ENCODE data around the gene TEX11. TPM values are rescaled to one million over a fixed set of nuclear protein-coding genes. Genes with fewer than 3 reads are reported as not detected.
"Not testable (repeated sequence)": the region's sequence is repeated elsewhere in the genome, so short reads cannot be mapped to it uniquely, and the experiment has no call there.

Gene TEX11
- total RNA-seq, 1 donor from 2014 or later: not detected

DNA sequence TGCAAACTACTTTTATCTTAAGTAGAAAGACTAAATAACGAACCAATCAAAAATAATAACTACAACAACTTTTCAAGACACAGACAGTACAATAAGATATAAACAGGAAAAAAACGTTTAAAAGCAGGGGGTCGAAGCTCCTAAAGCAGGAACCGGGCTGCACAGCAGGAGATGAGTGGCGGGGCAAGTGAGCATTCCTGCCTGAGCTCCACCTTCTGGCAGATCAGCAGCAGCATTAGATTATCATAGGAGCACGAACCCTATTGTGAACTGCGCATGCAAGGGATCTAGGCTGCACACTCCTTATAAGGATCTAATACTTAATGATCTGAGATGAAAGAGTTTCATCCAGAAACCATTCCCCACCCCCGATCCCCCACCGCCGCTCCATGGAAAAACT lies 146.2 kb downstream of the TEX11 start:
- DNase-seq (ENCODE audit: low read depth in 2 of 2): no peak

DNA sequence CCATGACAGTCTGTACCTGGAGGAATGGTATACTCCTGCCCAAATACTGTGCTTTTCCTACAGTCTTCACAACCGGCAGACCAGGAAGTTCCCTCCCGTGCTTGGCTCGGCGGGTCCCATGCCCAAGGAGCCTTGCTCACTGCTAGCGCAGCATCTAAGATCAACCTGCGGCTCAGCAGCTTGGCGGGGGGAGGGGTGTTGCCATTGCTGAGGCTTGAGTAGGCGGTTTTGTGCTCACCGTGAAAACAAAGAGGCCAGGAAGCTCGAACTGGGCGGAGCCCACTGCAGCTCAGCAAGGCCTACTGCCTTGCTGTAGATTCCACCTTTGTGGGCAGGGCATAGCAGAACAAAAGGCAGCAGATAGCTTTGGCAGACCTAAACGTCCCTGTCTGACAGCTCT lies 152.7 kb downstream of the TEX11 start:
- no peak for DNase-seq (ENCODE audit: low read depth in 2 of 2)

DNA sequence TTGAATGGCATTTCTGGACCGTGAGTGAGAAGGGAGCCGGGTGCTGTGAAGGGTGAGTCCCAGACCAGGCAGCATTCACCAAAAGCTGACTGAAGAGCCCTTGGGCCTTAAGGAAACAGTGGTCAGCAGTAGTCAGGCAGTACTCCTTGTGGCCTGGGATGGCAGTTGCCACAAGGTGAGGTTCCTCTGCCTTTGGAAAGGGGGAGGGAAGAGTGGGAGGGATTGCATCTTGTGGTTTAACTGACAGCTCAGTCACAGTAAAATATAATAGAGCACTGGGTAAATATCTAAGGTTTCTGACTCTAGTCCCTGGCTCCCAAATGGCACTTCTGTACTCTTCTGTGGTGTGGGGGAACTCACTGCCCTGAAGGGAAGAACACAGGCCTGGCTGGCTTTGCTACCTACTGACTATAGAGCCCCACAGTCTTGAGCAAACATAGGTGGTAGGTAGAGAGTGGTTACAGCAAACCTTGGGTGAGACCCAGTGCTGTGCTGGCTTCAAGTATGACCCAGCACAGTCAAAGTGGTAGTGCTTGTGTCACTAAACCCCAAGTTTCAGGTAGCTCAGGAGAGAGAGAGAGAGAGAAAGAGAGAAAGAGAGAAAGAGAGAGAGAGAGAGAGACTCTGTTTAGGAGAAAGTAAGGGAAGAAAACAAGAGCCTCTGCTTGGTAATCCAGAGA lies 154.2 kb downstream of the TEX11 start:
- no peak for DNase-seq (ENCODE audit: low read depth in 2 of 2)

DNA sequence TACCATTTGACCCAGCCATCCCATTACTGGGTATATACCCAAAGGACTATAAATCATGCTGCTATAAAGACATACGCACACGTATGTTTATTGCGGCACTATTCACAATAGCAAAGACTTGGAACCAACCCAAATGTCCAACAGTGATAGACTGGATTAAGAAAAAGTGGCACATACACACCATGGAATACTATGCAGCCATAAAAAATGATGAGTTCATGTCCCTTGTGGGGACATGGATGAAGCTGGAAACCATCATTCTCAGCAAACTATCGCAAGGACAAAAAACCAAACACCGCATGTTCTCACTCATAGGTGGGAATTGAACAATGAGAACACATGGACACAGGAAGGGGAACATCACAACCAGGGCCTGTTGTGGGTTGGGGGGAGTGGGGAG lies 174.7 kb downstream of the TEX11 start:
- DNase-seq (ENCODE audit: low read depth in 2 of 2): not testable (repeated sequence)

DNA sequence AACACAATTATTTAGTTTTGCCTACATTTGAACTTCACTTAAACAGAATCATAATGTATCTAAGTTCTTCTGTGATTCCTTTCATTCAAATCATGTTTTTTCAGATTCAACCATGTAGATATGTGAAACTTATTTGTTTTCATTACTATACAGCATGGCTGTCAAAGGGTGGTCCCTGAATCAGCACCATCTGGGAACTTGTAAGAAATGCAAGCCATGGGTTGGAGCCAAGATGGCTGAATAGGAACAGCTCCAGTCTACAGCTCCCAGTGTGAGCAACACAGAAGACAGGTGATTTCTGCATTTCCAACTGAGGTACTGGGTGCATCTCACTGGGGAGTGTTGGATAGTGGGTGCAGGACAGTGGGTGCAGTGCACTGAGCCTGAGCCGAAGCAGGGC lies 180.6 kb downstream of the TEX11 start:
- DNase-seq (ENCODE audit: low read depth in 2 of 2): not testable (repeated sequence)

DNA sequence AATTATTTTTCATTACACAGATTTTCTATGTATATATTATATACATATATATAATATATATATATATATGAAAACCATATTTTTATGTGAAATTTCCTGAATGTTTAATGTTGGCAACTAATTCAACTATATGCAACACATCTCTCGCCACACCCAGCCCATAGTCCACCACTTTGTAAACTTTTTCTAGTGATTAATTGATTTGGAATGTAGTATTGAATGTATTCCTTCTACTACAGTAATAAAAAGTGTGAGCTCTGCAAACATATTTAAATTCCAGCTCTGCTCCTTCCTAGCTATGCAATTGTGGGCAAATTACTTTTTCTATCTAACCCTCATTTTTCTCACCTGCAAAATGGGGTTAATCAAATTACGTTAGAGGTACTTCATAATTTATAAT lies 187.8 kb downstream of the TEX11 start:
- no peak for DNase-seq (ENCODE audit: low read depth in 2 of 2)

DNA sequence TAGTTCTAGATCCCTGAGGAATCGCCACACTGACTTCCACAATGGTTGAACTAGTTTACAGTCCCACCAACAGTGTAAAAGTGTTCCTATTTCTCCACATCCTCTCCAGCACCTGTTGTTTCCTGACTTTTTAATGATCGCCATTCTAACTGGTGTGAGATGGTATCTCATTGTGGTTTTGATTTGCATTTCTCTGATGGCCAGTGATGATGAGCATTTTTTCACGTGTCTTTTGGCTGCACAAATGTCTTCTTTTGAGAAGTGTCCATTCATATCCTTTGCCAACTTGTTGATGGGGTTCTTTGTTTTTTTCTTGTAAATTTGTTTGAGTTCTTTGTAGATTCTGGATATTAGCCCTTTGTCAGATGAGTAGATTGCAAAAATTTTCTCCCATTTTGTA lies 197.2 kb downstream of the TEX11 start:
- not testable (repeated sequence) for DNase-seq (ENCODE audit: low read depth in 2 of 2)

DNA sequence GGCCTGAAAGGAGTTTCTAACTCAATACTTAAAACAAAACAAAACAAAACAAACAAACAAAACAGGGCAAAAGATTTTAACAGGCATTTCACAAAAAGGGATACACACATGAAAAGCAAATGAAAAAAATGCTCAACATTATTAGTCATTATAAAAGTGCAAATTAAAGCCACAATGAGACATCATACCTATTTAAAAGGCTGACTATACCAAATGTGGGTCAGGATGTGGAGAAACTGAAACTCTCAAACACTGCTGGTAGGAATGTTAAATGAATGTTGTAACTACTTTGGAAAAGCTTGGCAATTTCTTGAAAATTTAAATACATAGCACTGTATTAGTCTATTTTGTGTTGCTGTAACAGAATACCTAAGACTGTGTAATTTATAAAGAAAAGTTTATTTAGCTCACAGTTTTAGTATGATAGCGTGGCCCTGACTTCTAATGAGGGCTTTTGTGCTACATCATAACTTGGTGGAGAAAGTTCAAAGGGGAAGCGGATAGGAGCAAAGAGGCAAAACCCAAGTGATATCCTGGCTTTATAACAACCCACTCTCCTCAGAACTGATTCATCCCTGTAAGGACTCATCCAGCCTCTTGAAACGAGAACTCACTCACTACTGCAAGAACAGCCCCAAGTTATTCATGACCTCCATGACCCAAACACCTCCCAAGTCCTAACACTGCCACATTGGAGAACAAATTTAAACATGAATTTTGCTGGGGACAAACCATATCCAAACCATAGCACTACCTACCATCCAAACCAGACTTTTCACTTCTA lies 214.0 kb downstream of the TEX11 start:
- DNase-seq (ENCODE audit: low read depth in 2 of 2): no peak

DNA sequence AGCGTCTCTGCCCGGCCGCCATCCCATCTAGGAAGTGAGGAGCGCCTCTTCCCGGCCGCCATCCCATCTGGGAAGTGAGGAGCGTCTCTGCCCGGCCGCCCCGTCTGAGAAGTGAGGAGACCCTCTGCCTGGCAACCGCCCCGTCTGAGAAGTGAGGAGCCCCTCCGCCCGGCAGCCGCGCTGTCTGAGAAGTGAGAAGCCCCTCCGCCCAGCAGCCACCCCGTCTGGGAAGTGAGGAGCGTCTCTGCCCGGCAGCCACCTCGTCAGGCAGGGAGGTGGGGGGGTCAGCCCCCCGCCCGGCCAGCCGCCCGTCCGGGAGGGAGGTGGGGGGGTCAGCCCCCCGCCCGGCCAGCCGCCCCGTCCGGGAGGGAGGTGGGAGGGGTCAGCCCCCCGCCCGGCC lies 229.1 kb downstream of the TEX11 start:
- DNase-seq (ENCODE audit: low read depth in 2 of 2): not testable (repeated sequence)

DNA sequence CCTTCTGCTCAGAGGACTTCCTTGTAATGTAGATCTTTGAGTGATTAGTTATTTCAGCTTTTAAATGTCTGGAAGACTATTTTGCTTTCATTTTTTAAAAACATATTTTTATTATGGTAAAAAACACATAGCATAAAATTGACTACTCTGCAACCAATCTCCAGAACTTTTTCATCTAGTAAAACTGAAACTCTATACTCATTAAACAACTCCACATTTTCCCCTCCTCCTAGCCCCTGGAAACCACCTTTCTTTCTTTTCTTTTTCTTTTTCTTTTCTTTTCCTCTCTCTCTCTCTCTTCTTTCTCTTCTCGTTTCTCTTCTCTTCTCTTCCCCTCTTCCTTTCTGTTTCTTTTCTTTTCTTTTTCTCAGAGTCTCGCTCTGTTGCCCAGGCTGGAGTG lies 233.2 kb downstream of the TEX11 start:
- DNase-seq (ENCODE audit: low read depth in 2 of 2): no peak

DNA sequence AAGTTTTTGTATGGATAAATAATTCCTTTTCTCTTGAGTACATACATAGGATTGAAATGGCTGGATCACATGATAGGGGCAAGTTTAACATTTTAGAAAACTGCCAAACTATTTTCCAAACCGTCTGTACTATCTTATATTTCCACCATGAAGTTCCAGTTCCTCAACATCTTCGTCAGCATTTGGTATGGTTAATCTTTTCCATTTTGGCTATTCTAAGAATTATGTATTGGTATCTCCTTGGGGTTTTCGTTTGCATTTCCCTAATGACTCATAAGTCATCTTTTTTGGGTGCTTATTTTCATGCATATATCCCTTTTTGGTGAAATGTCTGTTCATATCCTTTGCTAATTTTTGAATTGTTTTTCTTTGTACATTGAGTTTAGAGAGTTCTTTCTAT lies 236.2 kb downstream of the TEX11 start:
- DNase-seq (ENCODE audit: low read depth in 2 of 2): no peak

DNA sequence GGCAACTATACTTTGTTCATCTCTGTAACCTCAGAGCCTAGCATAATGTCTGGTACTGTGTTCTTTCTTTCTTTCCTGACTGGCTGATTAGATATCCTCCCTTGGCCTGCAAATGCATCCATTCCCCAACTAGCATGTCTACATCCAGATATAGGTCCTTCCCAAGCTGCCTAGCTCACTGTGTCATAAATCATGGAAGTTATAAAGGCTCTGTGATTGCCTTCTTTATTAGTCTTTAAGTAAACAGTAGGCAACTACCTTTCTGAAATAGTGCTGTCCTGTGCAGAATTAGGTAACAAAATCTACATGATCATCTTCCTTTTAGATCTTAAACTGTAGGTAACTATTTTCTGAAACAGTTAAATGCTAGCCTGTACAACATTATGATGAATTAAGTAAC lies 239.4 kb downstream of the TEX11 start:
- no peak for DNase-seq (ENCODE audit: low read depth in 2 of 2)

DNA sequence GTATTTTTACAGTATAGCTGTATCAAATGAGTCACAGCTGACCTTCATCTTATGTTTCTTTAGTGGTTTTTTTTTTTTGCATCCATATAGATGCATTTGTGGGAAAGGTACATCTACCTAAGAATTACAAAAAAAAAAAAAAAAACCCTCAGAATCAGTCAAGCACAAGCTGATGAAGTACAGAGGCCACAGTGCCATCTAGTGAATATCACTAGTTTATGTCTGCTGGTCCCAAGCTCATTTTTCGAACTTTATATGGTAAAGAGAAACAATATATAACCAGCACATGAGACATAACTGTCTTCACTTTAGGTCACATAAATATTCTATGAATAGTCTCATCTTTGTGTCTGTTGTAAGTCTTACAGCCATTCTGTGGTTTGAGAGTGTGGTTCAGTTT lies 243.8 kb downstream of the TEX11 start:
- DNase-seq (ENCODE audit: low read depth in 2 of 2): peak; percentile 4 to 31

DNA sequence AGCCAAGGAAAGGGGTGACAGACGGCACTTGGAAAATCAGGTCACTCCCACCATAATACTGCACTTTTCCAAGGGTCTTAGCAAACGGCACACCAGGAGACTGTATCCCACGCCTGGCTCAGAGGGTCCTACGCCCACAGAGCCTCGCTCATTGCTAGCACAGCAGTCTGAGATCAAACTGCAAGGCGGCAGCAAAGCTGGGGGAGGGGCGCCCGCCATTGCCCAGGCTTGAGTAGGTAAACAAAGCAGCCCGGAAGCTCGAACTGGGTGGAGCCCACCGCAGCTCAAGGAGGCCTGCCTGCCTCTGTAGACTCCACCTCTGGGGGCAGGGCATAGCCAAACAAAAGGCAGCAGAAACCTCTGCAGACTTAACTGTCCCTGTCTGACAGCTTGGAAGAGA lies 247.4 kb downstream of the TEX11 start:
- not testable (repeated sequence) for DNase-seq (ENCODE audit: low read depth in 2 of 2)

DNA sequence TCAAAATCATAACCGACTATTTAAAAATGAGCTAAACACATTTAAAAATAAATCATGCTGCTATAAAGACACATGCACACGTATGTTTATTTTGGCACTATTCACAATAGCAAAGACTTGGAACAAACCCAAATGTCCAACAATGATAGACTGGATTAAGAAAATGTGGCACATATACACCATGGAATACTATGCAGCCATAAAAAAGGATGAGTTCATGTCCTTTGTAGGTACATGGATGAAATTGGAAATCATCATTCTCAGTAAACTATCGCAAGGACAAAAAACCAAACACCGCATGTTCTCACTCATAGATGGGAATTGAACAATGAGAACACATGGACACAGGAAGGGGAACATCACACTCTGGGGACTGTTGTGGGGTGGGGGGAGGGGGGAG lies 251.0 kb downstream of the TEX11 start:
- DNase-seq (ENCODE audit: low read depth in 2 of 2): not testable (repeated sequence)

DNA sequence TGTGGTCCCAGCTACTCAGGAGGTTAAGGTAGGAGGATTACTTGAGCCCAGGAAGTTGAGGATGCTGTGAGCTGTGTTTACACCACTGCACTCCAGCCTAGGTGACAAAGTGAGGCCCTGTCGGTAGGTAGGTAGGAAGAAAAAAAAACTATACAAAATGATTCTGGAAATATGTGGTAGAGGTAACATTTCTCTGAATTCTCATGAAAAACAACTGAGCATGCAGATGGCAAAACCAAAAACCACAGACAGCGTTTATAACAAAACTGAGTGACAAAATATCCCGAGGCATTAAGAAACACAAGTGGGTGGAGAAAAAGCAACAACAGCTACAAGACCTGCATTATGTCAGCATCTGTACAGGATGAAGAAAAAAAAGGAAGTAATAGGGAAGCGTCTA lies 252.2 kb downstream of the TEX11 start:
- DNase-seq (ENCODE audit: low read depth in 2 of 2): no peak

DNA sequence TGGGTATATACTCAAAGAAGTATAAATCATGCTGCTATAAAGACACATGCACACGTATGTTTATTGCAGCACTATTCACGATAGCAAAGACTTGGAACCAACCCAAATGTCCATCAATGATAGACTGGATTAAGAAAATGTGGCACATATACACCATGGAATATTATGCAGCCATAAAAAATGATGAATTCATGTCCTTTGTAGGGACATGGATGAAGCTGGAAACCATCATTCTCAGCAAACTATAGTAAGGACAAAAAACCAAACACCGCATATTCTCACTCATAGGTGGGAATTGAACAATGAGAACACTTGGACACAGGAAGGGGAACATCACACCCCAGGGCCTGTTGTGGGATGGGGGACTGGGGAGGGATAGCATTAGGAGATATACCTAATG lies 260.6 kb downstream of the TEX11 start:
- not testable (repeated sequence) for DNase-seq (ENCODE audit: low read depth in 2 of 2)

DNA sequence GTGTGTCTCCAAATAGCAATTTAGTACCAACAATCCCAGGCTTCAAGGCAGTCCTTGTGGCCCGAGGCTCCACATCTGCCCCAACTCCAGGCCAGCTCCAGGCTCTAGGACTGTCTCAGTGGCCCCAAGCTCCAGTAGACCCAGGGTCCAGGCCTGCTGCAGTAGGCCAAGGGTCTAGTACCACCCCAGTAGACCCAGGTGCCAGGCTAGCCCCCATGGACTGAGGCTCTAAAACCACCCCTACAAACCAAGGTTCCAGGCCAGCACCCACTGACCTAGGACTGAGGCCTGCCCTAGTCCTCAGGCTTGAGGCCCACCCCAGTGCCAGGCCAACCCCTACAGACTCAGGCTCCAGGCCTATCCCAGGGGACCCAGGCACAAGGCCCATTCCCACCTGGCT lies 272.3 kb downstream of the TEX11 start:
- DNase-seq (ENCODE audit: low read depth in 2 of 2): no peak

DNA sequence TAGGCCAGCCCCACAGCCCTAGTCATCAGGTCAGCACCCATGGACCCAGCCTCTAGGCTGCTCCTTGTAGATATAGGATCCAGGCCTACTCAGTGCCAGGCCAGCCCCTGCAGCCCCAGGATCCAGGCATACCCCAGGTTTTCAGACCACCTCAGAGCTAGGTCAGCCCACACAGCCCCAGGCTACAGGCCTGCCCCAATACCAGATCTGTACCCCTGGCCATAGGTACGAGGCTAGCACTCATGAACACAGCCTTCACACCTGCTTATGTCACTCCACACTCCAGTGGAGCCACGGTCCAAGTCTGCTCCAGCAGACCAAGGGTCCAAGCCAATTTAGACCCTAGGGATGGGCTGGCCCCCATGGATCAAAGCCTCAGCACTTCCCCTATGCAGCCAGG lies 272.8 kb downstream of the TEX11 start:
- no peak for DNase-seq (ENCODE audit: low read depth in 2 of 2)

DNA sequence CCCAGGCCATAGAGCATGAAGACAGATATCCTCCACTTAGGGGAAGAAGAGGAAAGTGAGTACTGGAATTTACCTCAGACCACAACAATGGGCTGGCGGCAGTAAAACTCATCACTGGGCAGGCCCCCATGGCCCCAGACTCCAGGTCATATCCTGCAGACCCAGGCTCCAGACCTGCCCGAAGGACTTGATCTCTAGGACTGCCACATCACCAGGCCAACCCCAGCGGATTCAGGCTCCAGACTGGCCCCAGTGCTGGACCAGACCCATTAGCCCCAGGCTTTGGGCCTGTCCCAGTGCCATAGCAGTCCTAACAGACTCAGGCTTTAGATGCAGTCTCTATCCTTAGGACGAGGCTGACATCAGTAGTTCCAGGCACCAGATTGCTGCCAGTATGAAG lies 273.3 kb downstream of the TEX11 start:
- DNase-seq (ENCODE audit: low read depth in 2 of 2): no peak

DNA sequence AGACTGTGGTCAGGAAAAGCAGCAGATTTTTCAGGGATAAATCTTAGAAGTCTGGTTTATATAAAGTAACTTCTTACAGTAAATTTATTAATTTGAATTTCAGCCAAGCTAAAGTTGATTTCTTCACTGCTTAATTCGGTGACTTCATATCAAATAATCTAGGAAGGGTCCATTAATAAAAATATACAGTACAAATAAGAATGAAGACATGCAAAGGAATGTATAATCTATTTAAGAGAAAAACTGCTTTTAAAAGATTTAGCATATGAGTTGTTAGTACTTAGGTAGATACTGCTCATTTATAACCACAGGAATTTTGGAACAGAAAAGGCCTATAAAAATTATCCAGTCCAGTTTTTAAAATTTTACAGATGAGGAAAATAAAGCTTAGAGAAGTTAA lies 286.8 kb downstream of the TEX11 start:
- DNase-seq (ENCODE audit: low read depth in 2 of 2): no peak

DNA sequence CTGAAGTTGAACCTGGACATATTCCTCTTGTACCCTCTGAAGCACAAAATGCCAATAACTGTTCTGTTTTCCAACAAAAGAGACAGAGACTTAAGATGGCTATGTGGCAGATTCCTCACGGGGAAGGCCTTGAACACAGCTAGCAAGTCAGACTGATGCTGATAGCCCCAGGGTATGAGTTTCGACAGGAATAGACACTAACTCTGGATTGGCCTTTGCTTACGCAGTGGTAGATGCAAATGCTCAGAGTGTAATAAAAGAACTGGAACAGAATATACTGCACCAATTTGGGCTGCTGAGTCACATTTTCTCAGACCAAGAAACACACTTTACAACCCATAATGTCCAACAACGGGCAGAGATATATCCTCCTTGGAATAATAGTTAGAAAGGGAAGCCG lies 290.0 kb downstream of the TEX11 start:
- DNase-seq (ENCODE audit: low read depth in 2 of 2): no peak

DNA sequence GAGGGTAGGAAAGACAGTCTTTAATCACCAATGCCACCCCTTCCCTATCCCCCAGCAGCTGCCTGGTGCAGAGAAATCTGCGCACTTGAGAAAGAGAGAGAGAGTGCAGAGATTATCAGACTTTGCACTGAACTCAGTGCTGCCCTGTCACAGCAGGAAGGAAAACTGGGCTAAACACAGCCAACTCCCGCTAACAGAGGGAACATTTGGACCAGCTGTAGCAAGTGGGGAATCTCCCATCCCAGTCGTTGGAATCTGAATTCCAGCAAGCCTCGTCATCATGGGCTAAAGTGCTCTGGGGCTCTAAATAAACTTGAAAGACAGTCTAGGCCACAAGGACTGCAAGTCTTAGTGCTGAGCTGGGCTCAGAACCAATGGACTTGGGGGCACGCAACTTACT lies 295.2 kb downstream of the TEX11 start:
- DNase-seq (ENCODE audit: low read depth in 2 of 2): no peak

Measured in dermis microvascular lymphatic vessel endothelial cell (primary cell).